ENCODE data around the gene PDE4C. TPM values are rescaled to one million over a fixed set of nuclear protein-coding genes. Genes with fewer than 3 reads are reported as not detected.

The PDE4C gene
- polyA plus RNA-seq, 1 donor from 2014 or later: 1.6 TPM

DNA sequence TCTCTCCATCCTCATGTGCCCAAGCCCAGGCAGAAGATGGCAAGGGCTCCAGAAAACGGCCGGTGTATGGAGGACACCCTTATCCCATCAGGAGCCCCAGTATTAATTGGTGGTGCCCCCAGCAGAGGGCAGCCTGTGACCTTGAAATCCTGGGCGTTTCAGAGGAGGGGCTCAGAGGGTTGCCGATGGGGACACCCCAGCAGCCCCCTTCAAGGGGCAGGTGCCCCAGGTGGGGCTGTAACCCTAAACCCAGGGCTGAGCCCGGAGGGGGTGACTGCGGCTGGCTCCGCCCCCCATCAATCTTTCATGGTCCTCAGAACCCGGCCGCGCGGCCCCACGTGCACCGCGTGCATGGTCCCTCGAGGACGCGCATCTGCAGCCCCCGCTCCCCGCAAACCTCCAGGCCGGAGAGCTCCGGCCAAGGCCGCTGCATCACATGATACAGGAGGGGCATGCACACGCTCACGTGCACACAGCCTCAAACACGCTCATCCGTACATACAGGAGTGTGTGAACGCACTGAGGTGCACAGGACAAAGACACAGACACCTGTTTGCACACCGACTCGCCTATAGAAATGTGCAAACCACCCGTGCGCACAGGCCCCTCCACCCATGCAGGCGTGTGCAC lies 23.3 kb downstream of the PDE4C start:
- H3K9me2 ChIP-seq (ENCODE audit: insufficient read depth, low read length): no peaks in the 10 kb centered on the region
- no peaks in the 10 kb centered on the region for H4K20me1 ChIP-seq (ENCODE audit: insufficient read depth)
- H3K9me3 ChIP-seq (ENCODE audit: low read length): no peaks in the 10 kb centered on the region
- H3K4me2 ChIP-seq (ENCODE audit: low read length): peak overlapping the region; percentile 72
- H3F3A ChIP-seq (ENCODE audit: insufficient read depth, low read length, poor library complexity, severe bottlenecking): peaks cover 3% of the 10 kb centered on the region
- peak overlapping the region; percentile 96 for H3K9ac ChIP-seq (ENCODE audit: low read length)
- H2AFZ ChIP-seq (ENCODE audit: low read depth, low read length): peak overlapping the region; percentile 53
- peak overlapping the region; percentile 95 for H3K27ac ChIP-seq (ENCODE audit: low read length)
- no peaks in the 10 kb centered on the region for H3K36me3 ChIP-seq (ENCODE audit: insufficient read depth, low read length)
- no peaks in the 10 kb centered on the region for H3K27me3 ChIP-seq (ENCODE audit: insufficient read depth, low read depth, low read length)
- TF ChIP-seq MXI1 (conservative IDR thresholded peaks at IDR 0.05; ENCODE audit: poor library complexity, severe bottlenecking): no peak
- TF ChIP-seq POLR2AphosphoS5 (IDR thresholded peaks at IDR 0.05): no peak
- TF ChIP-seq, protein P1, sequence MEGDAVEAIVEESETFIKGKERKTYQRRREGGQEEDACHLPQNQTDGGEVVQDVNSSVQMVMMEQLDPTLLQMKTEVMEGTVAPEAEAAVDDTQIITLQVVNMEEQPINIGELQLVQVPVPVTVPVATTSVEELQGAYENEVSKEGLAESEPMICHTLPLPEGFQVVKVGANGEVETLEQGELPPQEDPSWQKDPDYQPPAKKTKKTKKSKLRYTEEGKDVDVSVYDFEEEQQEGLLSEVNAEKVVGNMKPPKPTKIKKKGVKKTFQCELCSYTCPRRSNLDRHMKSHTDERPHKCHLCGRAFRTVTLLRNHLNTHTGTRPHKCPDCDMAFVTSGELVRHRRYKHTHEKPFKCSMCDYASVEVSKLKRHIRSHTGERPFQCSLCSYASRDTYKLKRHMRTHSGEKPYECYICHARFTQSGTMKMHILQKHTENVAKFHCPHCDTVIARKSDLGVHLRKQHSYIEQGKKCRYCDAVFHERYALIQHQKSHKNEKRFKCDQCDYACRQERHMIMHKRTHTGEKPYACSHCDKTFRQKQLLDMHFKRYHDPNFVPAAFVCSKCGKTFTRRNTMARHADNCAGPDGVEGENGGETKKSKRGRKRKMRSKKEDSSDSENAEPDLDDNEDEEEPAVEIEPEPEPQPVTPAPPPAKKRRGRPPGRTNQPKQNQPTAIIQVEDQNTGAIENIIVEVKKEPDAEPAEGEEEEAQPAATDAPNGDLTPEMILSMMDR (IDR thresholded peaks at IDR 0.05; ENCODE audit: poor library complexity, severe bottlenecking): peak; percentile 62
- no peak for TF ChIP-seq TAF1 (IDR thresholded peaks at IDR 0.05; ENCODE audit: low read depth)
- TF ChIP-seq RAD21 (conservative IDR thresholded peaks at IDR 0.05): peak; percentile 65
- no peak for TF ChIP-seq EZH2 (IDR thresholded peaks at IDR 0.05; ENCODE audit: borderline replicate concordance, insufficient read depth, low read length, poor library complexity, severe bottlenecking)
- TF ChIP-seq, protein P2, sequence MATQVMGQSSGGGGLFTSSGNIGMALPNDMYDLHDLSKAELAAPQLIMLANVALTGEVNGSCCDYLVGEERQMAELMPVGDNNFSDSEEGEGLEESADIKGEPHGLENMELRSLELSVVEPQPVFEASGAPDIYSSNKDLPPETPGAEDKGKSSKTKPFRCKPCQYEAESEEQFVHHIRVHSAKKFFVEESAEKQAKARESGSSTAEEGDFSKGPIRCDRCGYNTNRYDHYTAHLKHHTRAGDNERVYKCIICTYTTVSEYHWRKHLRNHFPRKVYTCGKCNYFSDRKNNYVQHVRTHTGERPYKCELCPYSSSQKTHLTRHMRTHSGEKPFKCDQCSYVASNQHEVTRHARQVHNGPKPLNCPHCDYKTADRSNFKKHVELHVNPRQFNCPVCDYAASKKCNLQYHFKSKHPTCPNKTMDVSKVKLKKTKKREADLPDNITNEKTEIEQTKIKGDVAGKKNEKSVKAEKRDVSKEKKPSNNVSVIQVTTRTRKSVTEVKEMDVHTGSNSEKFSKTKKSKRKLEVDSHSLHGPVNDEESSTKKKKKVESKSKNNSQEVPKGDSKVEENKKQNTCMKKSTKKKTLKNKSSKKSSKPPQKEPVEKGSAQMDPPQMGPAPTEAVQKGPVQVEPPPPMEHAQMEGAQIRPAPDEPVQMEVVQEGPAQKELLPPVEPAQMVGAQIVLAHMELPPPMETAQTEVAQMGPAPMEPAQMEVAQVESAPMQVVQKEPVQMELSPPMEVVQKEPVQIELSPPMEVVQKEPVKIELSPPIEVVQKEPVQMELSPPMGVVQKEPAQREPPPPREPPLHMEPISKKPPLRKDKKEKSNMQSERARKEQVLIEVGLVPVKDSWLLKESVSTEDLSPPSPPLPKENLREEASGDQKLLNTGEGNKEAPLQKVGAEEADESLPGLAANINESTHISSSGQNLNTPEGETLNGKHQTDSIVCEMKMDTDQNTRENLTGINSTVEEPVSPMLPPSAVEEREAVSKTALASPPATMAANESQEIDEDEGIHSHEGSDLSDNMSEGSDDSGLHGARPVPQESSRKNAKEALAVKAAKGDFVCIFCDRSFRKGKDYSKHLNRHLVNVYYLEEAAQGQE (IDR thresholded peaks at IDR 0.05; ENCODE audit: borderline replicate concordance): no peak
- TF ChIP-seq SMC3 (conservative IDR thresholded peaks at IDR 0.05; ENCODE audit: poor library complexity): peak; percentile 70
- H3K4me3 ChIP-seq (ENCODE audit: low read length): peak overlapping the region; percentile 92
- H3K79me2 ChIP-seq (replicated peaks; ENCODE audit: insufficient read depth, low read length): peaks cover 16% of the 10 kb centered on the region

DNA sequence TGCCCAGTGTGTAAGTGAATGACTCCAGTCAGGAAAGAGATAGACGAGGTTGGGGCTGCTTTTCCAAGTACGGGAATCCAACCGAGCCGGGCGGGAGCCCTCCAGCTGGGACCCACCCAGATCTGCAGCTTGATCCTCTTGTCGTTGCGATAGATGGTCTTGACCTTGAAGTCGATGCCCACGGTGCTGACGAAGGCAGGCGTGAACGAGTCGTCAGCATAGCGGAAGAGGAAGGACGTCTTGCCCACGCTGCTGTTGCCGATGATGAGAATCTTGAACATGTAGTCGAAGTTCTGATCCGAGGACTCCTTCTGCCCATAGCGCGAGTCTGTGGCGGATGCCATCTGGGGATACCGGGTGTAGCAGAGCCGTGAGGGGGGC lies 23.9 kb downstream of the PDE4C start:
- TF ChIP-seq MXI1 (conservative IDR thresholded peaks at IDR 0.05; ENCODE audit: poor library complexity, severe bottlenecking) (no peak), SMC3 (conservative IDR thresholded peaks at IDR 0.05; ENCODE audit: poor library complexity) (no peak), POLR2AphosphoS5 (IDR thresholded peaks at IDR 0.05) (no peak), EP300 (conservative IDR thresholded peaks at IDR 0.05; ENCODE audit: poor library complexity, severe bottlenecking) (no peak), EZH2 (IDR thresholded peaks at IDR 0.05; ENCODE audit: borderline replicate concordance, insufficient read depth, low read length, poor library complexity, severe bottlenecking) (no peak), TAF1 (IDR thresholded peaks at IDR 0.05; ENCODE audit: low read depth) (no peak), RAD21 (conservative IDR thresholded peaks at IDR 0.05) (no peak)
- TF ChIP-seq, protein P2 (IDR thresholded peaks at IDR 0.05; ENCODE audit: borderline replicate concordance): no peak
- TF ChIP-seq, protein P1 (IDR thresholded peaks at IDR 0.05; ENCODE audit: poor library complexity, severe bottlenecking): no peak
- H3K27ac ChIP-seq (ENCODE audit: low read length): no peak overlapping the region
- H3K79me2 ChIP-seq (replicated peaks; ENCODE audit: insufficient read depth, low read length): peaks cover 16% of the 10 kb centered on the region
- peak overlapping the region; percentile 96 for H3K9ac ChIP-seq (ENCODE audit: low read length)
- H3K4me2 ChIP-seq (ENCODE audit: low read length): peak overlapping the region; percentile 72
- no peak overlapping the region for H2AFZ ChIP-seq (ENCODE audit: low read depth, low read length)
- H3K27me3 ChIP-seq (ENCODE audit: insufficient read depth, low read depth, low read length): no peaks in the 10 kb centered on the region
- H3F3A ChIP-seq (ENCODE audit: insufficient read depth, low read length, poor library complexity, severe bottlenecking): peaks cover 3% of the 10 kb centered on the region
- H3K36me3 ChIP-seq (ENCODE audit: insufficient read depth, low read length): no peaks in the 10 kb centered on the region
- H4K20me1 ChIP-seq (ENCODE audit: insufficient read depth): no peaks in the 10 kb centered on the region
- no peaks in the 10 kb centered on the region for H3K9me3 ChIP-seq (ENCODE audit: low read length)
- H3K4me3 ChIP-seq (ENCODE audit: low read length): peak overlapping the region; percentile 92
- H3K9me2 ChIP-seq (ENCODE audit: insufficient read depth, low read length): no peaks in the 10 kb centered on the region

Measured in neural cell (in vitro differentiated cells).